ENCODE data around the gene SMPD4.
"Not testable (repeated sequence)": the region's sequence is repeated elsewhere in the genome, so short reads cannot be mapped to it uniquely, and the experiment has no call there.

Gene SMPD4

DNA sequence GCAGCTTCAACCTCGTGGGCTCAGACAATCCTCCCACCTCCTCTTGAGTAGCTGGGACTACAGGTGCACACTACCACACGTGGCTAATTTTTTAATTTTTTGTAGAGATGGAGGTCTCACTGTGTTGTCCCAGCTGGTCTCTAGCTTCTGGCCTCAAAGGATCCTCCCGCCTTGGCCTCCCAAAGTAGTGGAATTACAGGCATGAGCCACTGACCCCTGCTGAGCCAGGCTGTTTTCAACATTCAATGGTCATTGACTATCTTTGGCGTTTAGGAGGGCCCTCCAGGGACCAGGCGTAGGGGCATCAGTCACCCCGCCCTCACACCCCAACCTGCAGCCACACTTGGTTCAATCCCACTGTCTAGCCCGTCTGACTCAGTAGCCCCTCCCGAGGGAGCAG is 5.9 kb upstream of the SMPD4 start:
- DNase-seq = no peak

DNA sequence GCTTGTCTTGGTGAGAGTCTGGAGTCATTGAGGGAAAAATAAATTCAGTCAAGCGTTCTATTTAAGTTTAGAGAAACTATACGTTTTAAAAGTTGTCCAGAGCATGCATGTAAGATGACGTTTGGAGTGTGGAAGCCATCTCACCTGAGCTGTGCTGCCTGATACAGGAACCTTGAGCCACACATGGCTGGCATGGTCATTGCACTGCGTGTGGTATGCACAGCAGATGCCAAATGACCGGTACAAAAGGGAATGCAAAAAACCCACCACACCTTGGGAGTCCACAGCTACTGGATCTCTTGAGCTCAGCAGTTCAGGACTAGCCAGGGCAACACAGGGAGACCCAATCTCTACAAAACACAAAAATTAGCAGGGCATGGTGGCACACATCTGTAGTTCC is 5.0 kb upstream of the SMPD4 start:
- DNase-seq = no peak

DNA sequence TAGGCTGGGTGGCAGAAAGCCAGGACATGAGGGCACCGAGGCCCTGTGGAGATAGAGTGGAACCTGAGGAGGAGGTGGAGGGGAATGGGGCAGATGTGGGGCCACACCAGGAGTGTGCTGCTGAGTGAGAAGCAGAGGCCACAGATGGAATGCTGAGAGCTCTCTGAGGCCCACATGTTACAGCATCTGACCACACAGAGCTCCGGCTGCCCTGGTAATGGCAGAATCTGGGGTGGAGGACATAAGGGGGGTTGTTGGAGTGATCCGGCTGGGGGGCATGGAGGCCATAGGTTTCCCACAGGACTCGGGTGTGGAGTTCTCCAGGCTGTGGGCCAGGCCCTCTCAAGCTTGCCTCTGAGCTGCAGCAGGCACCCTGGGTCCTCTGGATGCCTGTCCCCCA is 4.5 kb upstream of the SMPD4 start:
- DNase-seq = no peak

GRCh38 chr2:130185436-130185835 is 4.0 kb upstream of the SMPD4 start:
- DNase-seq = no peak

- no peak for DNase-seq
Measured at GRCh38 chr2:130183512-130184373, 2.3 kb upstream of the SMPD4 start.

DNA sequence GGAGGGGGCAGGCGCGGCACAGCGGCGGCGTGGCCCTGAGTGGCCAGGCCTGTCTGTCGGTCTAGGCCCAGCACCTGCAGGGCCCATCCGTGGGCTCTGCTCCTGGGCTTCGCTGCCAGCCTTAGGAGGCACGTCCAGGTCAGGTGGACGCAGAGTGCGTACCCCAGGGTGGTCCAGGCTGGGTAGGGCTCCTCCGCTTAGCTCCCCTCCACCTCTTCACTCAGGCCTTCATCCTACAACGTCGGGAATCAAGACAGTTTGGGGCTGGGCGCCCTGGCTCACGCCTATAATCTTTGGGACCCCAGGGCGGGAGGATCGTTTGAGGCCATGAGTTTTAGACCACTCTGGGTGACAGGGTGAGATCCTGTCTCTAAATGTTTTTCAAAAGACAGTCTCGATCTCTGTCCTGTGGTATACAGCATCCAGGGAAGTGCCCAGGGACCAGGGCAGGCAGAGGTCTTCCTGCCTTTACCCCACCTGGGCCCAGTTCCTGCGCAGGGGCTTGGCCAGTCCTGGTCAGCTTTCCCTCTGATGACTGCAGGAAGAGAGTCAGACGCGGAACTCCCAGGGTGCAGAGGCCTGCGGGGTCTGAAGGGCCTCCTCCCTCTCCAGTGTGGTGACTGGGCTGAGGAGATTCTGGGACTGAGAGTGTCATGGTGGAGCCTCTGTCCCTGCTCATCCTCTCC is 1.6 kb upstream of the SMPD4 start:
- DNase-seq = not testable (repeated sequence)

DNA sequence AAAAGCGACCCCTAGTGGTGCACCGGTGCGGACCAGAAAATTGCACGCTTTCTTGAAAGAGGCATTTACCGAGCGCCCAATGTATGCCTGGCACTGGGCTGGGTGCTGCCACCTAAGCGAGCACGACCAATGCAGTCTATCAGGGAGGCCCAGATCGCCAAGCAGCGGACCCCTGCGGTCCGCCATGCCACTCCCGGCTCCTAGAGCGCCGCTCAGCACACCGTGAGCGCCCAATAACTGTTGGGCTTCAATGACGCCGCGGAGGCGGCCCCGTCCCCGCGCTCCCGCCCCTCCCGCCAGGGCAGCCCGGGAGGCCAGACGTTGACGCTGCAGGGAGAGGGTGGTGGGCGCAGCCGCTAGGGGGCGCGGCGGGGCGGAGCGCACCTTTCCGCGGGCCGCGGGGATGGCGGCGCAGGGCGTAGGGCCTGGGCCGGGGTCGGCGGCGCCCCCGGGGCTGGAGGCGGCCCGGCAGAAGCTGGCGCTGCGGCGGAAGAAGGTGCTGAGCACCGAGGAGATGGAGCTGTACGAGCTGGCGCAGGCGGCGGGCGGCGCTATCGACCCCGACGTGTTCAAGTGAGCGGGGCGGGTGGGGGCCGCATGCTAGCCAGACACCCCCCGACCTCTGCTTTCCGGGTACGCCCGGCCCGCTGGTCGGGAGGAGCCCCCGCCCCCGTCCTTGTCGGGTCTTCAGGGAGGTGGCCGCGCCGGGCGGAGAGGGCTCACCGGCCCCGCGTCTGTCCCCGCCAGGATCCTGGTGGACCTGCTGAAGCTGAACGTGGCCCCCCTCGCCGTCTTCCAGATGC is 679 bp upstream of the SMPD4 start, which contains the start of gene MZT2B:
Gene MZT2B (plus strand): TSS at position 383 of the 803 bp plus-strand sequence. CDS start 21 bp downstream, at position 404.
- DNase-seq = peak; percentile 88

- not testable (repeated sequence) for DNase-seq
Measured at GRCh38 chr2:130180404-130181324, 738 bp downstream of the SMPD4 start.

- DNase-seq = not testable (repeated sequence)
Measured at GRCh38 chr2:130174866-130175265, 6.5 kb downstream of the SMPD4 start.

DNA sequence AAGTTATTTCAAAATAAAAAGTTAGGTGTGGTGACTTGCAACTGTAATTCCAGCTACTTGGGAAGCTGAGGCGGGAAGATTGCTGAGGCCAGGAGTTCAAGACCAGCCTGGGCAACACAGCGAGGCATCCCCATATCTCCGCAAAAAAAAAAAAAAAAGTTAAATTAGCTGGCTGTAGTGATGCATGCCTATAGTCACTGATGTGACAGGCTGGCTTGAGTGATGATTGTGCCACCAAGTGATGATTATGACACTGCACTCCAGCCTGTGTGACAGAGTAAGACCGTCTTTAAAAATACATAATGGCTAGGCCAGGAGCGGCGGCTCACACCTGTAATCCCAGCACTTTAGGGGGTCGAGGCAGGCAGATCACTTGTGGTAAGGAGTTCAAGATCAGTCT is 11.5 kb downstream of the SMPD4 start:
- no peak for DNase-seq

DNA sequence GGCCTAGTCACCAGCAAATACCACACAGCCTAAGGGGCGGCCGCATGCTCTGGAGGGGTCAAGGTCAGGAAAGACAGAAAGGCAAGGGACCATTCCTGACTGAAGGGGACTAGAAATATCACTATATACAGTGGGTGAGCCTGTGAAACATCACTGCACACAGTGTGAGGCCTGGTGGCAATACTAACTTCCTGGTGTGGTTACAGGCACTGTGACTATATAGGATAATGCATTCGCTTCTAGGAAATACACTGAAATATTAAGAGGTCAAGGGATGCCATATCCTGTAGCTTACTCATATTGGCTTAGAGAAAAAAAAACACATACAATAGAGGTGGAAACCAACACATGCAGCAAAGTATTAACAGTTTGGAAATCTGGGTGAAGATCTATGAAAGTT is 12.2 kb downstream of the SMPD4 start:
- DNase-seq = not testable (repeated sequence)

DNA sequence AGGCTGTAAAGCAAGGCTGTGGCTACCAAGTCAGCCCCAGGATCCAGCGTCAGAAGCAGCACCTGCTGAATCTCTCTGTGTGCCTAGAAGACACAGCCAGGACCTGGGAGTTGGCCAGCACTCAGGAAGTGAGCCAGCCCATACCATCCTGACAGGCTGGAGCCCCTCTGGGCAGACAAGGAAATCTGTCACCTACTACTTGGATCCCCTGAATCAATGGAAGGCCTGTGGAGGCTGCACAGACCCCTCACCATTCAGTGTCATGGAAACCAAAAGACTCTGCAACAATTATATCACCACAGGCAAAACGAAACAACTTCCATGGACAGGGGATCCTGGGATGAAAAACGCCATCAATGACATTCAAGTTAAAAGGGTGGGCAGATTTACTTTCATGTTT is 14.8 kb downstream of the SMPD4 start:
- DNase-seq = not testable (repeated sequence)

DNA sequence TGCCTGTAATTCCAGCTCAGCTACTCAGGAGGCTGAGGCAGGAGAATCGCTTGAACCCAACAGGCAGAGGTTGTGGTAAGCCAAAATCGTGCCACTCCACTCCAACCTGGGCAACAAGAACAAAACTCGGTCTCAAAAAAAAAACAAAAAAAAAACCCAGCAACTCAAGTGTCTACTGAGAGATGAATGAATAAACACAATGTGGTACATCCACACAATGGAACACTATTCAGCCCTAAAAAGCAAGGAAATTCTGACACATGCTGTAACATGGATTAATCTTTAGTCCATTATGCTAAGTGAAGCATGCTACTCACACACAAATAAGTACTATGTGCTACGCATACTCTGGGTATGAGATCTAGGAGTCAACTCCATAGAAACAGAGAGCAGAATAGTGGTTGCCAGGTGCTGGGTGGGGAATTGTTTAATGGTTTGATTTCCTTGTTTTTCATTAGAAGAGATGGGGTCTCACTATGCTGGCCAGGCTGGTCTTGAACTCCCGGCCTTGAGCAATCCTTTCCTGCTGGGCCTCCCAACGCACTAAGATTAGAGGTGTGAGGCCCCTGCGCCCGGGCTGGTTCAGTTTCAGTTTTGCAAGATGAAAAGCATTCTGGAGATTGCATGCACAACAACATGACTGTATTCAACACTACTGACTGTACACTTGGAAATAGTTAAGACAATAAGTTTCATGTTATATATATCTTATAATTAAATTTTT is 15.9 kb downstream of the SMPD4 start:
- DNase-seq = no peak

DNA sequence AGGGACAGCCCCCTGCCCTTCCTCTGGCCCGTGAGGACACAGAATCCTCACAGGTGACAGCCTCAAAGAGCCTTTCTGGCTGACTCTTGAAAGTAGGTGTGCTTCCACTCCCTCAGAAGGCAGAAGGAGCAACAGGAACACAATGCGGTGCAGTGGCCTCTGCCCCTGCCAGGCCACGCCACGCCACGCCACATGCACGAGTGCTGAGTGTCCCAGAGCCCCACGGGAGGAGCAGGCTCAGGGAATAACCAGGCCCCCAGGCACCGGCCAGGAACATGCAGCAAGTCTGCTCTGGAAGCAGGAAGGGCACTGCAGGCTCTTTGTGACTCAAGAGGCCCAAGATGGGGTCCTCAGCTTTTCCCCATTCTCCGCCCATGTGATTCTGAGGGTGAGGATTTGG is 18.4 kb downstream of the SMPD4 start:
- no peak for DNase-seq

- DNase-seq = not testable (repeated sequence)
Measured at GRCh38 chr2:130162486-130162885, 18.9 kb downstream of the SMPD4 start.

- not testable (repeated sequence) for DNase-seq
Measured at GRCh38 chr2:130160838-130161705, 20.3 kb downstream of the SMPD4 start.

DNA sequence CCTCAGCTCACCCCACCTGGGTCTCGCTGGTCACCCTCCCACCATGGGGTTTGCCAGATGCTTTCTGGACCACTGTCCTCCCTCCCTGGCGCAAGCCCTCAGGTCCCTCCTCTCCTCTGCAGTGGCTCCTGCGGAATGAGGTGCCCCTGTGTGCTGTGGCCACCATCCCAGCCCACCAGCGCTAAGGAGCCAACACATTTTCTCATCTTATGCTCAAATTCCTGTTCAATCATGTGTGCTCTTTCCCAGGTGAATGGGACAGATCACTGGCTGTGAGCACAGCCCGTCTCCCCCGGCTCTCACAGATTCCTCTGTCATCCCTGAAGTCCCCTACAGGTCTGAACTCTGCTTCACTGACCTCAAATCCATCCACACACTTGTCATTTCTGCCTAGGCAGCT is 21.3 kb downstream of the SMPD4 start:
- DNase-seq = no peak

- not testable (repeated sequence) for DNase-seq
Measured at GRCh38 chr2:130159376-130159775, 22.0 kb downstream of the SMPD4 start.

- DNase-seq = no peak
Measured at GRCh38 chr2:130158631-130159030, 22.8 kb downstream of the SMPD4 start.

- DNase-seq = peak; percentile 71
Measured at GRCh38 chr2:130157825-130158514, 23.4 kb downstream of the SMPD4 start.
